PFSK-1 (cell line): Measurements from ENCODE around the gene DNAJB12.

Experiments used
- POLR2AphosphoS5 ChIP-seq: IDR thresholded peaks from 2 replicates; pipeline ENCODE4 v1.6.1; 2012; ENCODE audit warnings: low read depth, mild to moderate bottlenecking, control low read depth, low read length, moderate library complexity
- SIN3A ChIP-seq: IDR thresholded peaks from 2 replicates; pipeline ENCODE4 v1.6.1; 2012; ENCODE audit warnings: mild to moderate bottlenecking, low read length, moderate library complexity, borderline replicate concordance; ENCODE audit not compliant: insufficient read depth
- TAF1 ChIP-seq: IDR thresholded peaks from 2 replicates; pipeline ENCODE4 v1.6.1; 2012; ENCODE audit warnings: low read length, control low read depth, borderline replicate concordance; ENCODE audit not compliant: insufficient read depth
- TF ChIP-seq, protein P1 (sequence below), 2 experiments: IDR thresholded peaks; 2 replicates each; pipeline versions ENCODE4 v1.6.1 to v1.8.0; 2011 to 2012; ENCODE audit warnings: low read depth in 2 of 2, low read length in 2 of 2, control low read depth in 1 of 2, inconsistent platforms in 1 of 2, mild to moderate bottlenecking in 1 of 2, moderate library complexity in 1 of 2; ENCODE audit not compliant: insufficient read depth in 1 of 2

DNA sequence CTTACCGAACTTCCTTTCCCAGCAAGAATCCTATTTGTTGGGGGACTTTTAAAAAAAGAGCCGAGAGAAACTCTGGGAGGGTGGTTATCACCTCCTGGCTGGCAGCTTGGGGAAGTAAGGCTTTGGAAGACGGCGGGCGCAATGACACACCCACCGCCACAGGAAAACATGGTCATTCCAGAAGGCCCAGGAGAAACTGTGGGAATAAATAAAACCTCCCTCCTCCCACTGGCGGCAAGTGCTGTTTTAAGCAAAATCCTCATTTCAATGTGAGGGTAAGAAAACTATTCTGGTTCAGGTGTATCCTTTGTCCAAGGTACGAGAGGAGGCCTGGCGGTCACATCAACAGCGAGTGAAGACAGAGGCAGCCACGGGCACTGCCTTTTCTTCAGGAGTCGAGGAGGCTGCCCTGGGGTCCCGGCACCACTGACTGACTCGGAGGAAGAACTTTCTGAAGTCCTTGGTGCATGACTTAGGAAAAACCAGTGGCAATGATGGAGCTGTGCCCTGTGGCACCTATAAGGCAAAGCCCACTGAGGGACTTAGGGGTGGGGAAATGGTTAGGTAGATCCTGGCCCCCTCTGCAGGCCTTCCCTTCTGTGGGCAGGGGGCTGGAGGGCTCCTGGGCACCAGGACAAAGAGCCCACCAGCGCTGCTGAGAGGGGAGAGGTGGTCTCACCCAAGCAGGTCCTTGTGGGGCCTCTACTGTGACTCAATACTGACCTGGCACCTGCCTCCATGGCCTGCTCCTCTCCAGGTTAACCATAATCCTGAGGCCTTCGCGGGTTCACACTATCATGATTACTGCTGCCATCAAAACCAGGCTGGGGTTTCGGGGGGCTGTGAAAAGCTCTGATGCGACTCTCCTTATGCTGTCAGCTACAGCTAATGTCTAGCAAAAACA is 21.4 kb downstream of the DNAJB12 start:
- TF ChIP-seq TAF1 (no peak), POLR2AphosphoS5 (no peak), SIN3A (no peak)
- TF ChIP-seq, protein P1, sequence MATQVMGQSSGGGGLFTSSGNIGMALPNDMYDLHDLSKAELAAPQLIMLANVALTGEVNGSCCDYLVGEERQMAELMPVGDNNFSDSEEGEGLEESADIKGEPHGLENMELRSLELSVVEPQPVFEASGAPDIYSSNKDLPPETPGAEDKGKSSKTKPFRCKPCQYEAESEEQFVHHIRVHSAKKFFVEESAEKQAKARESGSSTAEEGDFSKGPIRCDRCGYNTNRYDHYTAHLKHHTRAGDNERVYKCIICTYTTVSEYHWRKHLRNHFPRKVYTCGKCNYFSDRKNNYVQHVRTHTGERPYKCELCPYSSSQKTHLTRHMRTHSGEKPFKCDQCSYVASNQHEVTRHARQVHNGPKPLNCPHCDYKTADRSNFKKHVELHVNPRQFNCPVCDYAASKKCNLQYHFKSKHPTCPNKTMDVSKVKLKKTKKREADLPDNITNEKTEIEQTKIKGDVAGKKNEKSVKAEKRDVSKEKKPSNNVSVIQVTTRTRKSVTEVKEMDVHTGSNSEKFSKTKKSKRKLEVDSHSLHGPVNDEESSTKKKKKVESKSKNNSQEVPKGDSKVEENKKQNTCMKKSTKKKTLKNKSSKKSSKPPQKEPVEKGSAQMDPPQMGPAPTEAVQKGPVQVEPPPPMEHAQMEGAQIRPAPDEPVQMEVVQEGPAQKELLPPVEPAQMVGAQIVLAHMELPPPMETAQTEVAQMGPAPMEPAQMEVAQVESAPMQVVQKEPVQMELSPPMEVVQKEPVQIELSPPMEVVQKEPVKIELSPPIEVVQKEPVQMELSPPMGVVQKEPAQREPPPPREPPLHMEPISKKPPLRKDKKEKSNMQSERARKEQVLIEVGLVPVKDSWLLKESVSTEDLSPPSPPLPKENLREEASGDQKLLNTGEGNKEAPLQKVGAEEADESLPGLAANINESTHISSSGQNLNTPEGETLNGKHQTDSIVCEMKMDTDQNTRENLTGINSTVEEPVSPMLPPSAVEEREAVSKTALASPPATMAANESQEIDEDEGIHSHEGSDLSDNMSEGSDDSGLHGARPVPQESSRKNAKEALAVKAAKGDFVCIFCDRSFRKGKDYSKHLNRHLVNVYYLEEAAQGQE (IDR thresholded peaks at IDR 0.05; ENCODE audit: insufficient read depth in 1 of 2, low read depth in 2 of 2, low read length in 2 of 2), result no peak
